Astrocyte (in vitro differentiated cells and primary cell): ENCODE measurements around the gene DHRS2.

Experiments used
- EZH2 ChIP-seq: IDR thresholded peaks from 2 replicates; pipeline ENCODE4 v1.6.1; 2012; ENCODE audit warnings: mild to moderate bottlenecking, low read length, inconsistent platforms; ENCODE audit not compliant: insufficient read depth
- TF ChIP-seq, protein P1 (sequence below): IDR thresholded peaks from 2 replicates; pipeline ENCODE4 v1.5.1; 2011; ENCODE audit warnings: low read depth, mild to moderate bottlenecking, inconsistent platforms, low read length, moderate library complexity; ENCODE audit not compliant: insufficient read depth

GRCh38 chr14:23639891-23640523 lies 3.8 kb downstream of the DHRS2 start:
- TF ChIP-seq, protein P1, sequence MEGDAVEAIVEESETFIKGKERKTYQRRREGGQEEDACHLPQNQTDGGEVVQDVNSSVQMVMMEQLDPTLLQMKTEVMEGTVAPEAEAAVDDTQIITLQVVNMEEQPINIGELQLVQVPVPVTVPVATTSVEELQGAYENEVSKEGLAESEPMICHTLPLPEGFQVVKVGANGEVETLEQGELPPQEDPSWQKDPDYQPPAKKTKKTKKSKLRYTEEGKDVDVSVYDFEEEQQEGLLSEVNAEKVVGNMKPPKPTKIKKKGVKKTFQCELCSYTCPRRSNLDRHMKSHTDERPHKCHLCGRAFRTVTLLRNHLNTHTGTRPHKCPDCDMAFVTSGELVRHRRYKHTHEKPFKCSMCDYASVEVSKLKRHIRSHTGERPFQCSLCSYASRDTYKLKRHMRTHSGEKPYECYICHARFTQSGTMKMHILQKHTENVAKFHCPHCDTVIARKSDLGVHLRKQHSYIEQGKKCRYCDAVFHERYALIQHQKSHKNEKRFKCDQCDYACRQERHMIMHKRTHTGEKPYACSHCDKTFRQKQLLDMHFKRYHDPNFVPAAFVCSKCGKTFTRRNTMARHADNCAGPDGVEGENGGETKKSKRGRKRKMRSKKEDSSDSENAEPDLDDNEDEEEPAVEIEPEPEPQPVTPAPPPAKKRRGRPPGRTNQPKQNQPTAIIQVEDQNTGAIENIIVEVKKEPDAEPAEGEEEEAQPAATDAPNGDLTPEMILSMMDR = no peak
- no peak for TF ChIP-seq EZH2
